Ovary (tissue), 3 donors: ENCODE measurements around the gene STEAP3.

Source experiments
- EP300 ChIP-seq: sonication (generic); formaldehyde crosslinking; IDR thresholded peaks from one replicate; pipeline ENCODE4 v1.6.1; 2017; ENCODE audit warnings: antibody characterized with exemption
- POLR2A ChIP-seq: fragments of 450-650 bp; IDR thresholded peaks from one replicate; pipeline ENCODE4 v1.6.1; 2017; ENCODE audit warnings: antibody characterized with exemption, mild to moderate bottlenecking, moderate library complexity
- TF ChIP-seq, protein P1 (sequence below), 3 donors: fragments of 450-650 bp in 2 of 3; fragments of 200-600 bp in 1 of 3; IDR thresholded peaks; one replicate each; pipeline versions ENCODE4 v1.5.1 to v1.8.0; 2016 to 2022; ENCODE audit warnings: antibody characterized with exemption in 3 of 3, mild to moderate bottlenecking in 1 of 3
- donor health status: DM: no; HTN: no; CAD: no.

- TF ChIP-seq, protein P1, sequence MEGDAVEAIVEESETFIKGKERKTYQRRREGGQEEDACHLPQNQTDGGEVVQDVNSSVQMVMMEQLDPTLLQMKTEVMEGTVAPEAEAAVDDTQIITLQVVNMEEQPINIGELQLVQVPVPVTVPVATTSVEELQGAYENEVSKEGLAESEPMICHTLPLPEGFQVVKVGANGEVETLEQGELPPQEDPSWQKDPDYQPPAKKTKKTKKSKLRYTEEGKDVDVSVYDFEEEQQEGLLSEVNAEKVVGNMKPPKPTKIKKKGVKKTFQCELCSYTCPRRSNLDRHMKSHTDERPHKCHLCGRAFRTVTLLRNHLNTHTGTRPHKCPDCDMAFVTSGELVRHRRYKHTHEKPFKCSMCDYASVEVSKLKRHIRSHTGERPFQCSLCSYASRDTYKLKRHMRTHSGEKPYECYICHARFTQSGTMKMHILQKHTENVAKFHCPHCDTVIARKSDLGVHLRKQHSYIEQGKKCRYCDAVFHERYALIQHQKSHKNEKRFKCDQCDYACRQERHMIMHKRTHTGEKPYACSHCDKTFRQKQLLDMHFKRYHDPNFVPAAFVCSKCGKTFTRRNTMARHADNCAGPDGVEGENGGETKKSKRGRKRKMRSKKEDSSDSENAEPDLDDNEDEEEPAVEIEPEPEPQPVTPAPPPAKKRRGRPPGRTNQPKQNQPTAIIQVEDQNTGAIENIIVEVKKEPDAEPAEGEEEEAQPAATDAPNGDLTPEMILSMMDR (IDR thresholded peaks at IDR 0.05) = no peak
- no peak for TF ChIP-seq POLR2A
- no peak for TF ChIP-seq EP300
Observed at GRCh38 chr2:119304847-119305246, 81.2 kb downstream of the STEAP3 start.
